Choroid plexus epithelial cell (primary cell): ENCODE data around the gene UBA52.
"Not testable (repeated sequence)": the region's sequence is repeated elsewhere in the genome, so short reads cannot be mapped to it uniquely, and the experiment has no call there.

Experiments
- DNase-seq: peaks from one replicate; pipeline ENCODE4 v3.0.0-alpha.2; 2010; ENCODE audit warnings: low read depth
- H3K4me3 ChIP-seq: 2 replicates; pipeline ENCODE4 v1.5.1; 2011; ENCODE audit warnings: low read depth, mild to moderate bottlenecking, control low read depth, low read length, moderate library complexity
- TF ChIP-seq, protein P1 (sequence below): conservative IDR thresholded peaks from 2 replicates; pipeline ENCODE4 v1.5.1; 2011; ENCODE audit warnings: low read depth, mild to moderate bottlenecking, control low read depth, inconsistent platforms, low read length, moderate library complexity

Gene UBA52

DNA sequence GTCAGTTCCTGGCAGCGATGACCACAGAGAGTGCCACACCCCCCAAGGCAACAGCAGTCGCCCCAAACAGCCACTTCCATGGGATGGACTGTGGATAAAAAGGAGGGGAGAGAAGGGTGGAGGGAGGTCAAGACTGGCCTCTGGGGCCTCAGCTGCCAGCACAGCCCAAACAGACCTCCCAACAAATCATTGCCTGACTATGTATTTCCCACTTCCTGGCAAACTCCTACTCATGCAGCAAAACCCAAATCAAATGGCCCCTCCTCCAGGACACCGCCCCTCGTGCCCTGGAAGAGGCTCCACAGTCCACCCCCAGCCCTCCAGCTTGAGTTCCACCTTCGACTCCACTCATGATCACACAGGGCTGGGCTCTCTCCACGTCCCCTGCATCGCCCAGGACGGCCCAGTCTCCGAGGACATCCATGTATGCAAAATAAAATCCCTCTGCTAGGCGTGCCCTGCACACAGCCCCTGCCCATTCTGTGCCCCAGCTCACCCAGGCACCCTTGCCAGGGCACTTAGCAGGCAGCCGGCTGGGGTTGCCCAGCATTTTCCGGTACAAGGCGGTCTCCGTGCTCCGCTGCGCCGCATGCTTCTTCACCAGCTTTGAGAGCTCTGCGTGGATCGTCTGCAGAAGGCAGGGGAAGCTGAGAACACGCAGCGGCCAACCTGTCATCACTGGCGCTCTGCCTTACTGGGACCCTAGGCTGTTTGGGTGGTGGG is 39.3 kb upstream of the UBA52 start:
- DNase-seq = no peak
- TF ChIP-seq, protein P1, sequence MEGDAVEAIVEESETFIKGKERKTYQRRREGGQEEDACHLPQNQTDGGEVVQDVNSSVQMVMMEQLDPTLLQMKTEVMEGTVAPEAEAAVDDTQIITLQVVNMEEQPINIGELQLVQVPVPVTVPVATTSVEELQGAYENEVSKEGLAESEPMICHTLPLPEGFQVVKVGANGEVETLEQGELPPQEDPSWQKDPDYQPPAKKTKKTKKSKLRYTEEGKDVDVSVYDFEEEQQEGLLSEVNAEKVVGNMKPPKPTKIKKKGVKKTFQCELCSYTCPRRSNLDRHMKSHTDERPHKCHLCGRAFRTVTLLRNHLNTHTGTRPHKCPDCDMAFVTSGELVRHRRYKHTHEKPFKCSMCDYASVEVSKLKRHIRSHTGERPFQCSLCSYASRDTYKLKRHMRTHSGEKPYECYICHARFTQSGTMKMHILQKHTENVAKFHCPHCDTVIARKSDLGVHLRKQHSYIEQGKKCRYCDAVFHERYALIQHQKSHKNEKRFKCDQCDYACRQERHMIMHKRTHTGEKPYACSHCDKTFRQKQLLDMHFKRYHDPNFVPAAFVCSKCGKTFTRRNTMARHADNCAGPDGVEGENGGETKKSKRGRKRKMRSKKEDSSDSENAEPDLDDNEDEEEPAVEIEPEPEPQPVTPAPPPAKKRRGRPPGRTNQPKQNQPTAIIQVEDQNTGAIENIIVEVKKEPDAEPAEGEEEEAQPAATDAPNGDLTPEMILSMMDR = no peak
- no peak overlapping the region for H3K4me3 ChIP-seq

GRCh38 chr19:18533058-18533457 is 38.6 kb upstream of the UBA52 start:
- H3K4me3 ChIP-seq = no peak overlapping the region
- DNase-seq = no peak
- TF ChIP-seq, protein P1 = no peak

DNA sequence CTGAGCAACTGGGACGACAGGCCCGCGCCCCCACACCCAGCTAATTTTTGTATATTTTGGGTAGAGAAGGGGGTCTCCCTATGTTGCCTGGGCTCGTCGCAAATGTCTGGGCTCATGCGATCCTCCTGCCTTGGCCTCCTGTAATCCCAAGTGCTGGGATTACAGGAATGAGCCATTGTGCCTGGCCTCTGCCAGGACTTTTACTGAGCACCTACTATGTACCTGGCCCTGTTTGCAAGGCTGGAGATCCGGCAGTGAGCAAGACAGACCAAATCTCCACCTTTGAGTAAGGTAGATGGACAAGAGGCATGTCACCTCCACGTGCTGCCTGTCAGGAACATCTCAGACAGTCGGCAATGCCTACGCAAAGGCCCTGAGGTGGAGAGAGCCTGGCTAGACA is 35.2 kb upstream of the UBA52 start:
- TF ChIP-seq, protein P1 = no peak
- no peak for DNase-seq
- H3K4me3 ChIP-seq = no peak overlapping the region

- no peak for DNase-seq
- H3K4me3 ChIP-seq = no peak overlapping the region
- TF ChIP-seq, protein P1 = no peak
Measured at GRCh38 chr19:18537431-18537830, 34.2 kb upstream of the UBA52 start.

GRCh38 chr19:18538115-18538514 is 33.5 kb upstream of the UBA52 start:
- no peak for DNase-seq
- TF ChIP-seq, protein P1 = no peak
- no peak overlapping the region for H3K4me3 ChIP-seq

GRCh38 chr19:18539372-18539771 is 32.3 kb upstream of the UBA52 start:
- TF ChIP-seq, protein P1 = no peak
- no peak for DNase-seq
- H3K4me3 ChIP-seq = no peak overlapping the region

DNA sequence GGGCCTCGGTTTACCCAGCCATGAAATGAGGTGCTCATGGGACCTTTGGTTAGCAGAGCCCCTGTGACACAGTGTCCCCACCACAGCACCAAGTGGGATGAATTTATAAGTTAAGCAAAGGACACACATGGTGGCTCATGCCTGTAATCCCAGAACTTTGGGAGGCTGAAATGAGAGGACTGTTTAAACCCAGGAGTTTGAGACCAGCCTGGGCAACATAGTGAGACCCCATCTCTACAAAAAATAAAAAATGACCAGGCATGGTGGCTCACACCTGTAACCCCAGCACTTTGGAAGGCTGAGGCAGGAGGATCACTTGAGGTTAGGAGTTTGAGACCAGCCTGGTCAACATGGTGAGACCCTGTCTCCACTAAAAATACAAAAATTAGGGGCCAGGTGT is 31.5 kb upstream of the UBA52 start:
- DNase-seq, H3K4me3 ChIP-seq: not testable (repeated sequence)
